GM19395 (cell line): ENCODE data around the gene ADAMTS14.

ENCODE experiments used
- ATAC-seq: cut with Tn5 transposase; IDR thresholded peaks from one replicate; pipeline ENCODE4 v1.9.1; 2021; ENCODE audit warnings: mild to moderate bottlenecking, moderate library complexity; ENCODE audit not compliant: unreplicated experiment

Gene ADAMTS14

DNA sequence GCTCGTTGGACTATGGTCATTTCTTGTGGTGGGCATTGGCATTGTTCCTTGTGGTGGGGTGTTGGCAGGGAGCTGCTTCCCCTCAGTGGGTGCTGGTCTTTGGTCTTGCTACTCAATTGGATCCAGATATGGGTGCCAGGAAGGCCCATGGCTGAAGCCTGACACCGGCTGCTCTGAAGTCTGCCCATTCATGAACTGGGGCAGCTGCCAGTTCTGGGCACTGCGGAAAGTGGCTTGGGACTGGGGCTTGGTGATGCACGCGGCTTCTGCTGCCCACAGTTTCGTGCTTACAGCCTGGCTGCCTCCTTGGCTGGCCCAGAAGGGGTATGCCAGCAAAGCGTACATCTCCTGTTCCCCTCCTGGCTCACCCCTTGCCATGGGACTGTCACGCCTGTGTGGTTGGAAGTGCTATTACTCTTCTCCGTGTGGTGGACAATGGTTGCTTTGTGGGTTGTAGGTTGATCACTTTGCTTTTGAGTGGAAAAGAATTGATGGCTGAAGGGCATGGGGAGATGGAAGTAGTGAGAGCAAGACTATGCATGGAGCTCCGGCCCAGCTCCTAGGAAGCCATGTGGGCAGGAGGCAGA, 54.7 kb downstream of the ADAMTS14 start:
- no peak for ATAC-seq

DNA sequence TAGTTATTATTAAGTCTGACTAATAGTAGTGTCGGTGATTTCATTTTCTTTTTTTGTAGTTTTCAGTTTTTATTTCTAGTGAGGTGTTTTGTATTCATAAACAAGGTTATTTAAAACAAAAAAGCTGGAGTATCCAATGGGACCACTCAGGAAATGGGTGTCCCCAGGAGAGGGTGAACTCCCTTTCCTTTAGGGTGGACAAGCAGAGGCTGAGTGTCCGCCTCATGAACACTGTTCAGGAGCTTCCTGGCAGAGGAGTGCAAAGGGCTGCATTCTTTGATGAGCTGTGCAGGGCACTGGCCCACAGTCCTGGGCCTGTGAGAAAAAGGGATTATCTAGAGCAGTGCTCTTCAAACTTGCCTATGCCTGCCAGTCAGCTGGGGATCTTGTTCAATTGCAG, 56.0 kb downstream of the ADAMTS14 start:
- ATAC-seq = no peak

DNA sequence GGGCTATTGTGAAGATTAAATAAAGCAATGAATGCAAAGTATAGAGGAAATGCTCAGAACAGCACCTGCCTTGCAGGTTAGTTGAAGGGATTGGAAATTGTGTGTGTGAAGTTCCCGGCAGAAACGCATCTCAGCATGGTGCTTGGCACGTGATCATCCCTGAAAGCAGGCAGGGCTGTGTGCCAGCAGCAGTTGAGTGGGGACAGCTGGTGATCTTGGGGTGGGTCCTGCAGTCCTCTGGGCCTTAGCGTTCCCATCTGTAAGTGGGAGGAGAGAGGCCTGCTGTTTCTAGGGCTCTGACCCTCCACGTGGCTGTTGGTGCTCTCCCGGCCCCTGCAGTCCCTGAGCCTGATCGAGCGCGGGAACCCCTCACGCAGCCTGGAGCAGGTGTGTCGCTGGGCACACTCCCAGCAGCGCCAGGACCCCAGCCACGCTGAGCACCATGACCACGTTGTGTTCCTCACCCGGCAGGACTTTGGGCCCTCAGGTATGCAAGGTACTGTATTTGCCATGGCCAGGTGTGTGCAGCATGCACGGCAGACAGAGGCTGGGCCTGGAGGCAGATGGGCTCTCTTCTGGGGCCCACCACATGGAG, 57.6 kb downstream of the ADAMTS14 start:
- ATAC-seq = no peak

DNA sequence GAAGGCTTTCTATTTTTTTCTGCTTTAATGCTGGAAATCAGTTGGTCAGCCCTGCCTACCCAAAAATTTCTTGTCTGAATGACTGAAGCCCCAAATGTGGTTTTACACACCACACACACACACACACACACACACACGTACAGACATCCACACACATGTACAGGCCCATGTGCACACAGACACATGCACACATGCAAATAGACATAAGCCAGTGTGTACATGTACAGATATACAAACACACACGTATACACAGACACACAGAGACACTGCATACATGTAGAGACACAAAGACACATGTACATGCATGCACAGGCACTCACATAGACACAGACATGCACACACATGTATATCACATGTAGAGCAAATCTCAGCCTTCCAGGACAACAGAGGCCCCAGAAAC, 58.6 kb downstream of the ADAMTS14 start:
- ATAC-seq = no peak

DNA sequence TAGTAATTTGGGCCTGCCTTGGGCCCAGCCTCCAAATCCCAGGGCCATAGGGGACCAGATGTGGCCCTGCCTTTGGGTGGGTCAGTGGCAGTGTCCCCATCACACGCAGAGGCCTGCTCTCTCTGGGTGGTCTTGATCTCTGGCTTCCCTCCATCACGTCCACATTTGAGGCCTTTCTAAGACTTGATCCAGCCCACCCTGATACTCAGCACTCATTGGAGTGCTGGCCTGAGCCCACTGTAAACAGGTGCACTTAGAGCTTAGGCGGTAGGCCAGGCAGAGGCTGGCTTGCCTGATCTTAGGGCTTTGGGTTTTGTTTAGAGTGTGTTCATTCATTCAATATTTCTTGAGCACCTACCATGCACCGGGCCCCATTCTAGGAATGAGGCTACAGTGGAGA, 60.3 kb downstream of the ADAMTS14 start:
- no peak for ATAC-seq

DNA sequence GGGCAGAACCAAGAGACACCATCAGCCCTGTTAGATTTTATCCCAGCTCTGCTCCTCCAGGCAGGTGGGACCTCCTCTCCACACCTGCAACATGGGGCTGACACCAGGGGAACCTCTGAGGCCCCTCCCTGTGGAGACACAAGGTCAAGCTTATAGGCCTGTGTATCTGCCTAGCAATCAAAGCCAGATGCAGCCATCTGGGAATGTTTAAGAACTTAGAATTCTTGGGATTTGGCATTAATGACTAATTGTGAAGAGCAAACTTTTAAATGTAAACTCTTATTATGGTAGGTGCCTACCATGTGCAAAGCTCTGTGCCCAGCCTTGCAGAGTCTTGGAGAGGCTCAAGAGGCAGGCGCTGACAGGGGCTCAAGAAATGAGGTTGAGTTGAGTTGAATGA, 60.7 kb downstream of the ADAMTS14 start:
- ATAC-seq = no peak

DNA sequence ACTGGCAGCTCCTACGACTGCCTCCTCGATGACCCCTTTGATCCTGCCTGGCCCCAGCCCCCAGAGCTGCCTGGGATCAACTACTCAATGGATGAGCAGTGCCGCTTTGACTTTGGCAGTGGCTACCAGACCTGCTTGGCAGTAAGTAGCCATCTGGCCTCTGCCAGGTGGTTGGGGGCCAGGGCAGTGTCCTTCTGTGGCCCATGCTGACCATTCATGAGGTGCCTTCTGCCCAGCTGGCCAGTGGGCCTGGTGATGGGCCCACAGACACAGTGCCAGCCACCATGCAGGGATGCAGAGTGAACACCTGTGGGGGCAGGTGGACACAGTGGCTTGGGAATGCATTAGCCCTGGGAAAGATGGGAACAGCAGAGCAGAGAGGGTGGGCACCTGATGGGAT, 62.9 kb downstream of the ADAMTS14 start:
- ATAC-seq = no peak

DNA sequence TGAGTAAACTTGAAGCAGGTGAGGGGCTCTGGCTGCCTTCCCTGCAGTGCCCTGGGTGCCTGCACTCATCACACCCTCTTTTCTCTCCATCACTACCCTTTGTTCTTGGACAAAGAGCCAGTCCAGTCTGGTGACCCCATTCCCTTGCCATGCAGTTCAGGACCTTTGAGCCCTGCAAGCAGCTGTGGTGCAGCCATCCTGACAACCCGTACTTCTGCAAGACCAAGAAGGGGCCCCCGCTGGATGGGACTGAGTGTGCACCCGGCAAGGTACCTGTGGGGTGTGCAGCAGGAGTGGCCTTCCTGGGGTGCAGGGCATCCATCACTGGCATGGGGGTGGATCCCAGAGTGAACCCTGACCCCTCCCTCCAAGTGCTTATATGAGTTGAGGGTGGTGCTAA, 64.2 kb downstream of the ADAMTS14 start:
- no peak for ATAC-seq

DNA sequence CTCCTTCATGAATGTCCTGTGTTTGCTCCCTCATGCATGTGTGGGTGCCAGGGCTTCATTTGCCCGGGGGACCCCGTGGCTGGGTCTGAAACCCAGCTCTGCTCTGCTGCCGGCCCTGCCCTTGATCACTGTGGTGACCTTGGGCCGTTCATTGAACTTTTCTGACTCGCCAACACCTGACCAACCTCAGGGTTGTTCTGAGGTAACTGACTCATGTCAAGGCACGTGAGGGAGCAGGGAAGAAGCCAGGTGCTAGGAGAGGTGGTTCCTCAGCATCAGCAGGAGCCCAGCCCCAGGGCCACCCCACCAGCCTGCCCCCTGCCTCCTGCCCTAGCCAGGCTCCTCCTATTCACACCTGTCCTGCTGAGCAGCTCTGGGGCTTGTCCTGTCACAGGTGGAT, 64.9 kb downstream of the ADAMTS14 start:
- no peak for ATAC-seq

DNA sequence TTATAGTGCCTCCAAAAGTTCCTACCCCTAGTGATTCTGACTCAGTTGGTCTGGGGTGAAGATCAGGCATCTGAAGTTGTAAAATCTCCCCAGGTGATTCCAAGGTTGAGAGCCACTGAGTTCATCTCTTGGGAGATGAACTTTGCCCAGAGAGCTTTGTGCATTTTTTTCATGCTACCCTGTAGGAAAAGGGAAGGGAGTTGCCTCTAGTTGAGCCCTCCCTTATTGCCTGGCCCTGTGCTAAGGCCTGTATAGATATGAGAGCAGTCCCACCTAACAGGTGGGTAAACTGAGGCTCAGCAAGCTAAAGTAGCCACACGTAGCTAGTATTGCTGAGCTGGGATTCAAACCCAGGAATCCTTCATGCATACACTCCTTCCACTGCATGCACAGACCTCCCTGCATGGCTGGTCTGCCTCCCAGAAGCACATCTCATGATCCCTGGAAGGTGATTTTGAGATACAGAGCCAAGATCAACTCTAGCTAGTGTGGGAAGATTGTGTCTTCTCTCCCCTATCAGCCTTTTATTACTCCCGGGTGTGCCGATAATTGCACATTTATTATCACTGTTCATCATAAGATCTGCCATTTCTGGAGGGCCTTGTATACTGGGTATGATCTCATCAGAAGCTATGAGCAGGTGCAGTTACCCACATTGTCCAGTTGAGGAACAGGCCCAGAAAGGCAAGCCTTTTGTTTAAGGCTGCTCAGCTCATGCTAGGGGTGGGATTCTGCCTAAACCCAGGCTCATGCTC, 65.9 kb downstream of the ADAMTS14 start:
- no peak for ATAC-seq

DNA sequence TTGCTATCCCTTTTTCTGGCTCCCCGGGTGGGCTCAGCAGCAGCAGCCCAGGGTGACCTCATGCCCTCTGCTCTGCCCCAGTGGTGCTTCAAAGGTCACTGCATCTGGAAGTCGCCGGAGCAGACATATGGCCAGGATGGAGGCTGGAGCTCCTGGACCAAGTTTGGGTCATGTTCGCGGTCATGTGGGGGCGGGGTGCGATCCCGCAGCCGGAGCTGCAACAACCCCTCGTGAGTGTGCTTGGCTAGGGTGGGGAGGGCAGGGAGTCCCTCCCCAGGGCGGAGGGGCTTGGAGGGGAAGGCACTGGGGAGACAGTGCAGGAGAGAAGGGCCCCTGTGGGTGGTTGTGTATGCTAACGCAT, 66.4 kb downstream of the ADAMTS14 start:
- ATAC-seq = no peak

DNA sequence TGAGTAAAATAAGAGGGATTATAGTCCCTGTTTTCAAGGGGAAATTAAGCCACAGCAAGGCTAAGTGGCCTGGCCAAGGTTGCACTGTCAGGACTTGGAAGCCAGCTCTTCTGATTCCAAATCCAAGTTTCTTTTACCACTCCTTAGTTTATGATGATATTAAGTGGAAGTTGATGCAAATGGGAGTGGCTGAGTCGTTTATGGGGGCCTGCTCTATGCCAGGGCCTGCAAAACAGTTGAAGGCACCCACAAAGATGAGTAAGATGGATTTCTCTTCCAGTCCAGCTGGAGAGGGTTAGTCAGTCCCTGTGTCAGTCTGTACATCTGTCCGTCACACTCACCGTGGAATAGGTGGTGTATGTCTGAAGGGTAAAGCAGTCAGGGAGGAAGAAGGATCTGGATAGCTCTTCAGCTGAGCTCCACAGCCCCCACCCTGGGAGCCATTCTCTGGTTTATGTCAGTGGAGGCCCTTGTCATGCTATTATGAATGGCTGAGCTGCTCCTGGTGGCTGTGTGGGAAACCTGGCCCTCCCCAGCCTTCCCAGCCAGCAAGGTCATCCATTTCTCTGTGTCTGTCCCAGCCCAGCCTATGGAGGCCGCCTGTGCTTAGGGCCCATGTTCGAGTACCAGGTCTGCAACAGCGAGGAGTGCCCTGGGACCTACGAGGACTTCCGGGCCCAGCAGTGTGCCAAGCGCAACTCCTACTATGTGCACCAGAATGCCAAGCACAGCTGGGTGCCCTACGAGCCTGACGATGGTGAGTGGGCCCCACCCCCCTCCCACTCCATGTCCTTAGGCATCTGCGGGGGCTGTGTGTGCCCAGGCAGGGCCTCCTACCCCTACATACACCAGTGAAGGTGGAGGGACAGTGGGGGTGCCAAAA, 68.3 kb downstream of the ADAMTS14 start:
- no peak for ATAC-seq

DNA sequence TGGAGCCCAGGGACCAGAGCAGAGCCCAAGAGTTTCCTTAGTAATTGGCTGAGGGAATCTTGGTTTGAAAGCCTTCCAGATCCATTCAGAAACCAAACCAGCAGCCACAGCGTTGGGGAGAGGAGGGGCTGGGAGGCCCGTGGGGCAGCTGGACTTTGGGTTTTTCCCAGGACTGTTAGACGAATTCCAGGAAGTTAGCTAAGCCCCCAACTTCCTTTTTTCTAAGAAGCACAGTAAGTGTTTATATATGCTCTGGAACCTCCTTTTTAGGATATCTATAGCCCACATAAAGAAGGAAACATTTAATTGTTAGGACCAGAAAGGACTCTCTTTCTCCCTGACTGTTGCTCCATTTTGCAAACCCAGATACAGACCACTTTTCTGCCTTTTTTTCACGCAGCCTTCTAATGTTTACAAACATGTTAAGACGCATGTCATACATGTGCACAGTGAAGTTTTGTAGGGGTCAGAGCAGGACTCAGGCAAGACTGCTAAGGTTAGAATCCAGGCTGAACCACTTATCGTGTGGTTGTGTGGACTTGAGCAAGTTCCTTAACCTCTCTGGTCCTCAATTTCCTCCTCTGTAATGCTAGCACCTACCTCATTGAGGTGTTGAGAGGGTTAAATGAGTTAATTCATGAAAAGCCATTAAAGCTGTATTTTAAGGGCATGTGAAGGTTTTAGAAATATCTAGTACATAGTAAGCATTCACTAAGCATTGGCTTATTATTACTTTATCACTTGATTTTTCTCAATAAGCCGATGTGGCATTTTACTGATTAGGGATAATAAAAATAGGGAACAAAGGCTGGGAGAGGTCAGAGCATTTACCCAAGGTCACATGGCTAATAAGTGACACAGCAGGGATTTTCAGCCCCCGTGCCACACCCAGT, 70.5 kb downstream of the ADAMTS14 start:
- ATAC-seq = no peak

DNA sequence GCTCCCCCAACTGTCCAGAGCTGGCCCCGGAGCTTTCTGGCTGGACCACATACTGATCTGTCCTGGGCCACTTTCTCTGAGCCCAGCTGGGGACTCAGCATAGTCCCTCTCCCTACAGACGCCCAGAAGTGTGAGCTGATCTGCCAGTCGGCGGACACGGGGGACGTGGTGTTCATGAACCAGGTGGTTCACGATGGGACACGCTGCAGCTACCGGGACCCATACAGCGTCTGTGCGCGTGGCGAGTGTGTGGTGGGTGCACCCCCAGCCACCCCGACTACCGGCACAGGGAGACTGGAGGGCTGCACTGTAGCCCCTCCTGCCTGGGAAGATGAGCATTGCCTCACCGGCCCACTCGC, 71.1 kb downstream of the ADAMTS14 start:
- ATAC-seq = no peak

DNA sequence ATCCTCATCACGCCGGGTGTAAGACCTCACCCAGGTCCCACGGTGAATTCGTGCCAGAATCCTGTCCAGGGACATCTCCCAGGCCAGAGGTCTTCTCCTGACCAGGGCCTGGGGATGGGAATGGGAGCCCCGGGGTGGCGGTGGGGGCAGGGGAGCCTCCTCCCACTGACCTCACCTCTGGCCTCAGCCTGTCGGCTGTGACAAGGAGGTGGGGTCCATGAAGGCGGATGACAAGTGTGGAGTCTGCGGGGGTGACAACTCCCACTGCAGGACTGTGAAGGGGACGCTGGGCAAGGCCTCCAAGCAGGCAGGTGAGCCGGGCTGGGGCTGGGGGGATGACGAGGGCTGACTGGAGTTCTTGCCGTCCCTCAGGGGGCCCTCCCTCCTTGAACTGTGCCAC, 71.6 kb downstream of the ADAMTS14 start:
- ATAC-seq = no peak

DNA sequence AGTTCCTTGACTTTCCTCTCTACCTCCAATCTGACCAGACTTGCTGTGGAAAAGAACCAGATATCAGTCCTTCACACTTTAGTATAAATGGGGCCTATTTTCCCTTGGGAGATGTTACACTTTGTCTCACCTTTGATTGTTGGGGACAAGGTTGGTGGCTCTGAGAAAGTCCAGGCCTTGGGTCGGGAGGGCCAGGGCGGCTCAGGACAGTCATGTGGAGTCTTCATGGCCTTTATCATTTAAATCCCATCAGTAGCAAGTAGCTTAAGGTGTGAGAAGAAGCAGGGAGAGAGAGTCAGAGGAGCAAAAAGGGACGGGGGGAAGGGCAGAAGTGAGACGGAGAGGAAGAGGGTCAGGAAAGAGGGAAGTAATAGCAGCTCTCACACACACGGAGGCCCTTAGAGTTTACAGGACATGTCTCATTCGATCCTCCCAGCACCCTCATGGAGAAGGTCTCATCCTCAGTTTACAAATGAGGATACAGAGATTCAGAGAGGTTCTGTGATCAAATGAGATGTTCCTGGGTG, 72.4 kb downstream of the ADAMTS14 start:
- no peak for ATAC-seq

DNA sequence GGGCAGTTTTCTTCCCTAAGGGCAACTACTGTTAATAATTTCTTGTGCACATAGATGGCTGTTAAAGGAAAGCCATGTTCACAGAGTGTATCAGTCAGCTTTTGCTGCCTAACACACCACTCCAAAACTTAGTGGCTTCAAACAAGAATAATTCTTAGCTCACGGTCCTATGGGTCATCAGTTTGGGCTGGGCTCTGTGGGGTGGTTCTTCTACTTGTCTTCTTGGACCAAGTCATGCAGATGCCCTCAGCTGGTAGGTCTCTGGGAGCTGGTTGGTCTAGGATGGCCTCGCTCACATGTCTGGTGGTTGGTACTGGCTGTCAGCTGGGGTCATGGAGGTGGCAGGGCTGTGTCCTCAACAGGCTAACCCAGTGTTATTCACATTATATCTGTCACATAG, 73.2 kb downstream of the ADAMTS14 start:
- ATAC-seq = no peak

DNA sequence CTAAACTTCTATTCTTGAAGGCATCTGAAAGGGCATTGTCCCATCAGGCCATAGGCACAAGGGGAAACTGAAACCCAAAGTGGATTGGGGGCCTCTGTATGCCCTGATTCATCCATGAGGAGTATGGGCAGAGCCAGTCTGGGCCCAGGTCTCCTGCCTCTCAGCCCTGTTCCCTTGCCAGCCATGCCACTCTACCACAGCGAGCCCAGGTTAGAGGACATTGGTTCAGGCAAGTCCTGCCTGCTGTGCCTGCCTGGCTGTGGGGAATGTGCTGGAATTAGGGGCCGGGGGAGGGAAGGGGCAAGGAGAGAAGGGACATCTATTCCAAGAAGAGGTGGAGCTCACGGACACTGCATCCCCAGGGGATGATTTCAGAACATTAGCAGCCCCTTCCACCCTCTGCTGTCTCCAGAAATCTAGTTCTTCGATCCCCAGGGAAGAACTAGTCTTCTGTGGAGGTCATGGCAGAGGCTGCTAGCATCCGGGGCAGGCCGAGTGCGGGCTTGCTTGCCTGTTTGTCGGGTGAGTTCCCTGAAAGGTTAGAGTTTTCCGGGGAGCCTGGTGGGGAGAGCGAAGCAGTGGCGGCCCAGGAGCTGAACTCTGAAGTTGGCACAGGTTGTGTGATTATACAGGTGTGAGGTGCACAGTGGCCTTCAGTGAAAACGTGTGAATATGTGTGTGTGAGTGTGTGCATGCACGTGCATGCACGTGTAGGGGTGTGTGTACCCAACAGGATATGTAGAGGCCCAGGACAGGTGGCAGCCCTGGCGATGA, 75.1 kb downstream of the ADAMTS14 start:
- no peak for ATAC-seq

DNA sequence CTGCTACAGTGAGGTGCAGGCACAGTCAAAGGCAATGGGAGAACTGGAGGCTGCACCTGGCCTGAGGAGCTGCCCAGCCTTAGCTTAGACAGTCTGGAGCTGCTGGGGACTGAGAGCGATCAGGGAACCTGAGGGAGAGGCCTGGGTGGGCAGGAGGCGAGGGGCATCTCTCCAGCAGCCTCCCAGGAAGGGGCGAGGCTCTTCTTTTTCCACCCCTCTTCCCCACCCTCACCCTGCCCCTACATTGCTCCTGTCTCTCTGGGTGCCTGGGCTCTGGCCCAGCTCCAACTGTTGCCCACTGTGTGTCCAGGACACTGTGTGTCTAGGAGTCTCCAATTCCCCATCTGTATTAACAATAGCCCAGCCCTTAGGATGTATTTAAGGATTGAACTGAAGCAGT, 76.0 kb downstream of the ADAMTS14 start:
- no peak for ATAC-seq
